K562 (cell line): Measurements from ENCODE around the gene PHOSPHO1.
"Not testable (repeated sequence)": the region's sequence is repeated elsewhere in the genome, so short reads cannot be mapped to it uniquely, and the experiment has no call there.

ENCODE experiments used
- ELF1 ChIP-seq: fragments of 200-800 bp; sonication (Bioruptor generic); IDR thresholded peaks from 2 replicates; pipeline ENCODE4 v1.6.1; 2016; ENCODE audit warnings: missing genetic modification characterization, missing compliant biosample characterization
- ELF4 ChIP-seq: fragments of 450-650 bp; formaldehyde crosslinking; IDR thresholded peaks from 2 replicates; pipeline ENCODE4 v1.4.0; 2022; ENCODE audit warnings: missing genetic modification characterization
- HNRNPUL1 ChIP-seq: fragments of 200-400 bp; formaldehyde crosslinking; IDR thresholded peaks from 2 replicates; pipeline ENCODE4 v1.6.1; 2017; ENCODE audit warnings: low read length
- KLF6 ChIP-seq: fragments of 250-450 bp; sonication (Bioruptor Pico); IDR thresholded peaks from 2 replicates; pipeline ENCODE4 v1.4.0; 2020; ENCODE audit warnings: mild to moderate bottlenecking, moderate library complexity, borderline replicate concordance
- SMC3 ChIP-seq: conservative IDR thresholded peaks from 2 replicates; pipeline ENCODE4 v1.6.1; 2011; ENCODE audit warnings: low read depth, low read length, improper control_type of control experiment; ENCODE audit not compliant: insufficient read depth
- TAF1 ChIP-seq: IDR thresholded peaks from 2 replicates; pipeline ENCODE4 v1.6.1; 2011; ENCODE audit warnings: mild to moderate bottlenecking, low read length, moderate library complexity; ENCODE audit not compliant: insufficient read depth, control insufficient read depth, severe bottlenecking; ENCODE audit errors: extremely low read depth
- TF ChIP-seq, protein P1 (sequence below): fragments of 450-650 bp; IDR thresholded peaks from 2 replicates; pipeline ENCODE4 v1.6.1; 2016; ENCODE audit warnings: borderline replicate concordance
- TF ChIP-seq, protein P2 (sequence below): sonication (generic); formaldehyde crosslinking; IDR thresholded peaks from 2 replicates; pipeline ENCODE4 v1.8.0; 2023; ENCODE audit warnings: mild to moderate bottlenecking, missing genetic modification reagents
- TF ChIP-seq, protein P3 (sequence below): sonication (generic); formaldehyde crosslinking; IDR thresholded peaks from 2 replicates; pipeline ENCODE4 v1.9.0; 2022; ENCODE audit warnings: mild to moderate bottlenecking, missing genetic modification reagents
- TF ChIP-seq, protein P4 (sequence below): fragments of 250-450 bp; sonication (Bioruptor Pico); IDR thresholded peaks from 2 replicates; pipeline ENCODE4 v1.5.0; 2021; ENCODE audit warnings: mild to moderate bottlenecking, borderline replicate concordance

DNA sequence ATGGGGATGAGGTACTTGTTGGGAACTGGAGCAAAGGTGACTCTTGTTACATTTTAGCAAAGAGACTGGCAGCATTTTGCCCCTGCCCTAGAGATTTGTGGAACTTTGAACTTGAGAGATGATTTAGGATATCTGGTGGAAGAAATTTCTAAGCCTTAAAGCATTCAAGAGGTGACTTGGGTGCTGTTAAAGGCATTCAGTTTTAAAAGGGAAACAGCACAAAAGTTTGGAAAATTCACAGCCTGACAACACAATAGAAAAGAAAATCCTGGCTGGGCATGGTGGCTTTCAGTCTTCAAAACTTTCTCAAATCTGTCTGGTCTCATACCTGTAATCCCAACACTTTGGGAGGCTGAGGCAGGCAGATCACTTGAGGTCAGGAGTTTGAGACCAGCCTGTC, 46.1 kb downstream of the PHOSPHO1 start:
- not testable (repeated sequence) for TF ChIP-seq TAF1; KLF6; SMC3; ELF1; HNRNPUL1; ELF4 (CRISPR knock-in tag)
- TF ChIP-seq, protein P1, sequence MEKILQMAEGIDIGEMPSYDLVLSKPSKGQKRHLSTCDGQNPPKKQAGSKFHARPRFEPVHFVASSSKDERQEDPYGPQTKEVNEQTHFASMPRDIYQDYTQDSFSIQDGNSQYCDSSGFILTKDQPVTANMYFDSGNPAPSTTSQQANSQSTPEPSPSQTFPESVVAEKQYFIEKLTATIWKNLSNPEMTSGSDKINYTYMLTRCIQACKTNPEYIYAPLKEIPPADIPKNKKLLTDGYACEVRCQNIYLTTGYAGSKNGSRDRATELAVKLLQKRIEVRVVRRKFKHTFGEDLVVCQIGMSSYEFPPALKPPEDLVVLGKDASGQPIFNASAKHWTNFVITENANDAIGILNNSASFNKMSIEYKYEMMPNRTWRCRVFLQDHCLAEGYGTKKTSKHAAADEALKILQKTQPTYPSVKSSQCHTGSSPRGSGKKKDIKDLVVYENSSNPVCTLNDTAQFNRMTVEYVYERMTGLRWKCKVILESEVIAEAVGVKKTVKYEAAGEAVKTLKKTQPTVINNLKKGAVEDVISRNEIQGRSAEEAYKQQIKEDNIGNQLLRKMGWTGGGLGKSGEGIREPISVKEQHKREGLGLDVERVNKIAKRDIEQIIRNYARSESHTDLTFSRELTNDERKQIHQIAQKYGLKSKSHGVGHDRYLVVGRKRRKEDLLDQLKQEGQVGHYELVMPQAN: not testable (repeated sequence)
- TF ChIP-seq, protein P2, sequence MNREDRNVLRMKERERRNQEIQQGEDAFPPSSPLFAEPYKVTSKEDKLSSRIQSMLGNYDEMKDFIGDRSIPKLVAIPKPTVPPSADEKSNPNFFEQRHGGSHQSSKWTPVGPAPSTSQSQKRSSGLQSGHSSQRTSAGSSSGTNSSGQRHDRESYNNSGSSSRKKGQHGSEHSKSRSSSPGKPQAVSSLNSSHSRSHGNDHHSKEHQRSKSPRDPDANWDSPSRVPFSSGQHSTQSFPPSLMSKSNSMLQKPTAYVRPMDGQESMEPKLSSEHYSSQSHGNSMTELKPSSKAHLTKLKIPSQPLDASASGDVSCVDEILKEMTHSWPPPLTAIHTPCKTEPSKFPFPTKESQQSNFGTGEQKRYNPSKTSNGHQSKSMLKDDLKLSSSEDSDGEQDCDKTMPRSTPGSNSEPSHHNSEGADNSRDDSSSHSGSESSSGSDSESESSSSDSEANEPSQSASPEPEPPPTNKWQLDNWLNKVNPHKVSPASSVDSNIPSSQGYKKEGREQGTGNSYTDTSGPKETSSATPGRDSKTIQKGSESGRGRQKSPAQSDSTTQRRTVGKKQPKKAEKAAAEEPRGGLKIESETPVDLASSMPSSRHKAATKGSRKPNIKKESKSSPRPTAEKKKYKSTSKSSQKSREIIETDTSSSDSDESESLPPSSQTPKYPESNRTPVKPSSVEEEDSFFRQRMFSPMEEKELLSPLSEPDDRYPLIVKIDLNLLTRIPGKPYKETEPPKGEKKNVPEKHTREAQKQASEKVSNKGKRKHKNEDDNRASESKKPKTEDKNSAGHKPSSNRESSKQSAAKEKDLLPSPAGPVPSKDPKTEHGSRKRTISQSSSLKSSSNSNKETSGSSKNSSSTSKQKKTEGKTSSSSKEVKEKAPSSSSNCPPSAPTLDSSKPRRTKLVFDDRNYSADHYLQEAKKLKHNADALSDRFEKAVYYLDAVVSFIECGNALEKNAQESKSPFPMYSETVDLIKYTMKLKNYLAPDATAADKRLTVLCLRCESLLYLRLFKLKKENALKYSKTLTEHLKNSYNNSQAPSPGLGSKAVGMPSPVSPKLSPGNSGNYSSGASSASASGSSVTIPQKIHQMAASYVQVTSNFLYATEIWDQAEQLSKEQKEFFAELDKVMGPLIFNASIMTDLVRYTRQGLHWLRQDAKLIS (CRISPR knock-in tag): not testable (repeated sequence)
- TF ChIP-seq, protein P3, sequence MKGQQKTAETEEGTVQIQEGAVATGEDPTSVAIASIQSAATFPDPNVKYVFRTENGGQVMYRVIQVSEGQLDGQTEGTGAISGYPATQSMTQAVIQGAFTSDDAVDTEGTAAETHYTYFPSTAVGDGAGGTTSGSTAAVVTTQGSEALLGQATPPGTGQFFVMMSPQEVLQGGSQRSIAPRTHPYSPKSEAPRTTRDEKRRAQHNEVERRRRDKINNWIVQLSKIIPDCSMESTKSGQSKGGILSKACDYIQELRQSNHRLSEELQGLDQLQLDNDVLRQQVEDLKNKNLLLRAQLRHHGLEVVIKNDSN (CRISPR knock-in tag): not testable (repeated sequence)
- TF ChIP-seq, protein P4, sequence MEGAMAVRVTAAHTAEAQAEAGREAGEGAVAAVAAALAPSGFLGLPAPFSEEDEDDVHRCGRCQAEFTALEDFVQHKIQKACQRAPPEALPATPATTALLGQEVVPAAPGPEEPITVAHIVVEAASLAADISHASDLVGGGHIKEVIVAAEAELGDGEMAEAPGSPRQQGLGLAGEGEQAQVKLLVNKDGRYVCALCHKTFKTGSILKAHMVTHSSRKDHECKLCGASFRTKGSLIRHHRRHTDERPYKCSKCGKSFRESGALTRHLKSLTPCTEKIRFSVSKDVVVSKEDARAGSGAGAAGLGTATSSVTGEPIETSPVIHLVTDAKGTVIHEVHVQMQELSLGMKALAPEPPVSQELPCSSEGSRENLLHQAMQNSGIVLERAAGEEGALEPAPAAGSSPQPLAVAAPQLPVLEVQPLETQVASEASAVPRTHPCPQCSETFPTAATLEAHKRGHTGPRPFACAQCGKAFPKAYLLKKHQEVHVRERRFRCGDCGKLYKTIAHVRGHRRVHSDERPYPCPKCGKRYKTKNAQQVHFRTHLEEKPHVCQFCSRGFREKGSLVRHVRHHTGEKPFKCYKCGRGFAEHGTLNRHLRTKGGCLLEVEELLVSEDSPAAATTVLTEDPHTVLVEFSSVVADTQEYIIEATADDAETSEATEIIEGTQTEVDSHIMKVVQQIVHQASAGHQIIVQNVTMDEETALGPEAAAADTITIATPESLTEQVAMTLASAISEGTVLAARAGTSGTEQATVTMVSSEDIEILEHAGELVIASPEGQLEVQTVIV (CRISPR knock-in tag): not testable (repeated sequence)
